ENCODE results near the gene LAD1. TPM values are rescaled to one million over a fixed set of nuclear protein-coding genes. Genes with fewer than 3 reads are reported as not detected.
A peak's percentile ranks its signal among the peaks of the same experiment; 100 is the strongest.

Gene LAD1
- total and polyA plus RNA-seq, 8 donors, result 28.7 to 62.5 (median 44.3) TPM

GRCh38 chr1:201336711-201337450 is 62.2 kb downstream of the LAD1 start:
- intact Hi-C loops (cut with DNase I), result no loop called here
- Histone ChIP-seq H3K4me1 (no peaks in the 10 kb centered on the region), H3K36me3 (no peaks in the 10 kb centered on the region), H3K9me3 (no peaks in the 10 kb centered on the region), H3K27ac (no peak overlapping the region), H3K4me3 (no peak overlapping the region), H3K27me3 (no peaks in the 10 kb centered on the region)
- TF ChIP-seq, protein P1, sequence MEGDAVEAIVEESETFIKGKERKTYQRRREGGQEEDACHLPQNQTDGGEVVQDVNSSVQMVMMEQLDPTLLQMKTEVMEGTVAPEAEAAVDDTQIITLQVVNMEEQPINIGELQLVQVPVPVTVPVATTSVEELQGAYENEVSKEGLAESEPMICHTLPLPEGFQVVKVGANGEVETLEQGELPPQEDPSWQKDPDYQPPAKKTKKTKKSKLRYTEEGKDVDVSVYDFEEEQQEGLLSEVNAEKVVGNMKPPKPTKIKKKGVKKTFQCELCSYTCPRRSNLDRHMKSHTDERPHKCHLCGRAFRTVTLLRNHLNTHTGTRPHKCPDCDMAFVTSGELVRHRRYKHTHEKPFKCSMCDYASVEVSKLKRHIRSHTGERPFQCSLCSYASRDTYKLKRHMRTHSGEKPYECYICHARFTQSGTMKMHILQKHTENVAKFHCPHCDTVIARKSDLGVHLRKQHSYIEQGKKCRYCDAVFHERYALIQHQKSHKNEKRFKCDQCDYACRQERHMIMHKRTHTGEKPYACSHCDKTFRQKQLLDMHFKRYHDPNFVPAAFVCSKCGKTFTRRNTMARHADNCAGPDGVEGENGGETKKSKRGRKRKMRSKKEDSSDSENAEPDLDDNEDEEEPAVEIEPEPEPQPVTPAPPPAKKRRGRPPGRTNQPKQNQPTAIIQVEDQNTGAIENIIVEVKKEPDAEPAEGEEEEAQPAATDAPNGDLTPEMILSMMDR (IDR thresholded peaks at IDR 0.05), result no peak
- no peak for FAIRE-seq
- ATAC-seq, result no peak
- peak in 1 of 6 donors; percentile 48 for DNase-seq
- 86 to 89% methylated on average over 9 of the region's 9 CpGs for WGBS, 2 donors

GRCh38 chr1:201335901-201336300 is 63.2 kb downstream of the LAD1 start:
- H3K36me3 ChIP-seq, result no peaks in the 10 kb centered on the region
- H3K4me1 ChIP-seq, result no peaks in the 10 kb centered on the region
- no peak overlapping the region for H3K4me3 ChIP-seq
- ATAC-seq (no peak), DNase-seq (peak in 1 of 6 donors; percentile 35), FAIRE-seq (no peak)
- 57 to 61% methylated on average over 3 of the region's 3 CpGs for WGBS, 2 donors
- H3K9me3 ChIP-seq, result no peaks in the 10 kb centered on the region
- TF ChIP-seq, protein P1 (IDR thresholded peaks at IDR 0.05), result no peak
- H3K27me3 ChIP-seq, result no peaks in the 10 kb centered on the region
- no peak overlapping the region for H3K27ac ChIP-seq
- intact Hi-C loops (cut with DNase I), result no loop called here

- FAIRE-seq, result no peak
- 80 to 83% methylated on average over 10 of the region's 10 CpGs for WGBS, 2 donors
Measured at GRCh38 chr1:201335174-201335870, 63.8 kb downstream of the LAD1 start.

DNA sequence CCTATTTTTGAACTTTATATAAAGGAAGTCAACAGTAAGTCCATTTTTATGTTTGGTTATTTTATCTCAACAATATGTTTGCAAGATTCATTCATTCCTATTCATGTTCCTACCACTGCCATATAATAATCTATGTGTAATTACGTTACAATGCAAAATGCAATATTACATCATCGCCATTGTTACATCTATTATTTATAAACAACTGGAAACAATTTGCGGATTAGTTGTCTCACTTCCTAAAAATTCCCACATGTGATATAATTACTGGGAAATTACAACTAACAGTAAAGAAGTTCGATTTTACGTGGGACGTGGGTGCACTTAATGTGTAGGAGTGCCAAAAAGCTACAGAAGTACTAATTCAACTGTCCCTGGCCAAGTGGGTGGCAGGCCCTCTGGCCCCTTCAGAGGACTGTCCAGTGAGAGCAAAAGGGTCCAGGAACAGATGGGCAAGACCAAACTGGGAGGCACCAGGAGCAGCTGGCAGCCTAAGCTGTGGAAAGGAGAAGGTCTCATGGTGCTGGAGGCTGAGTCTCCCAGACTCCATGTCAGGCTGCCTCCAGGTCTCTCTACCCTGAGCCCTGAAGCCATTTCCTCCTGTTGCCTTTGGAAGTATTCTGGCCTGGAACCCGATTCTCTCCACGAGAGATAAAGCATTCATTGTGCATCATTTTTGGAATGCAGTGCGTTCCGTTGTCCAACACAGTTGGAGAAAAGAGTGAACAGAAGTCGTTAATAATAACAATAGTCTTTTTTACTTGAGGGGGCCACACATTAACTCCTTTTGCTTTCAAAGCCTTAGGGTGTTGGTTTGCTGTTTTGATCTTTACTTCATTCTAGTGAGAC is 64.6 kb downstream of the LAD1 start:
- H3K4me3 ChIP-seq, result no peak overlapping the region
- H3K36me3 ChIP-seq, result no peaks in the 10 kb centered on the region
- ATAC-seq (no peak), DNase-seq (peak in 1 of 6 donors; percentile 36), FAIRE-seq (no peak)
- intact Hi-C loops (cut with DNase I), result no loop called here
- 63 to 71% methylated on average over 11 of the region's 11 CpGs for WGBS, 2 donors
- H3K27me3 ChIP-seq, result no peaks in the 10 kb centered on the region
- no peak overlapping the region for H3K27ac ChIP-seq
- H3K4me1 ChIP-seq, result no peaks in the 10 kb centered on the region
- TF ChIP-seq, protein P1 (IDR thresholded peaks at IDR 0.05), result no peak
- H3K9me3 ChIP-seq, result no peaks in the 10 kb centered on the region

More at GRCh38 chr1:201335174-201335870, 63.8 kb downstream of the LAD1 start:
- Histone ChIP-seq H3K9me3 (no peaks in the 10 kb centered on the region), H3K4me1 (no peaks in the 10 kb centered on the region), H3K36me3 (no peaks in the 10 kb centered on the region), H3K27ac (no peak overlapping the region), H3K27me3 (no peaks in the 10 kb centered on the region), H3K4me3 (no peak overlapping the region)
- intact Hi-C loops (cut with DNase I), result no loop called here
- TF ChIP-seq, protein P1 (IDR thresholded peaks at IDR 0.05), result no peak
- DNase-seq (no peak), ATAC-seq (no peak)

Measured in pancreas (tissue), 10 donors.